ENCODE results near the gene SERPINB6. TPM values are rescaled to one million over a fixed set of nuclear protein-coding genes. Genes with fewer than 3 reads are reported as not detected.
"Not testable (repeated sequence)": the region's sequence is repeated elsewhere in the genome, so short reads cannot be mapped to it uniquely, and the experiment has no call there.

SERPINB6 gene
- total and polyA plus RNA-seq, 8 donors: 79.1 to 281 (median 156) TPM

GRCh38 chr6:2942914-2943563, 28.3 kb downstream of the SERPINB6 start:
- intact Hi-C loops (cut with DNase I; ENCODE audit: low total_unique reads): loop anchor here (10.0 kb wide), 1 partner anchor 158 kb away; no protein-coding TSS in a partner anchor
- H3K9me3 ChIP-seq: no peaks in the 10 kb centered on the region
- peak overlapping the region in 3 of 5 donors; percentile 9 to 36 (median 23) for H3K27ac ChIP-seq
- no peak for TF ChIP-seq EP300 (IDR thresholded peaks at IDR 0.05)
- no peak overlapping the region for H3K4me3 ChIP-seq
- peak; percentile 9 to 28 for DNase-seq
- H3K36me3 ChIP-seq: peaks cover 8 to 20% (median 18%) of the 10 kb centered on the region in 4 donors
- 45 to 54% (median 48%) methylated on average over 12 of the region's 12 CpGs for WGBS, 5 donors
- peaks cover 0 to 15% (median 9%) of the 10 kb centered on the region in 4 donors for H3K4me1 ChIP-seq
- no peaks in the 10 kb centered on the region for H3K27me3 ChIP-seq

GRCh38 chr6:2942116-2942515, 29.3 kb downstream of the SERPINB6 start:
- intact Hi-C loops (cut with DNase I; ENCODE audit: low total_unique reads): loop anchor here (10.0 kb wide), 1 partner anchor 157 kb away; no protein-coding TSS in a partner anchor
- not testable (repeated sequence) for DNase-seq, H3K4me3 ChIP-seq, H3K27ac ChIP-seq, H3K27me3 ChIP-seq, H3K9me3 ChIP-seq
- Histone ChIP-seq H3K36me3 (peaks cover 0 to 10% (median 9%) of the 10 kb centered on the region in 4 donors), H3K4me1 (peaks cover 0 to 15% (median 9%) of the 10 kb centered on the region in 4 donors)
- 90 to 97% (median 93%) methylated on average over 21 of the region's 21 CpGs for WGBS, 5 donors

GRCh38 chr6:2940851-2941250, 30.5 kb downstream of the SERPINB6 start:
- Histone ChIP-seq H3K27me3 (no peaks in the 10 kb centered on the region), H3K9me3 (no peaks in the 10 kb centered on the region), H3K4me3 (no peak overlapping the region), H3K36me3 (no peaks in the 10 kb centered on the region), H3K27ac (no peak overlapping the region), H3K4me1 (peaks cover 0 to 15% (median 9%) of the 10 kb centered on the region in 4 donors)
- TF ChIP-seq EP300 (IDR thresholded peaks at IDR 0.05): no peak
- TF ChIP-seq POLR2AphosphoS5 (IDR thresholded peaks at IDR 0.05): no peak
- intact Hi-C loops (cut with DNase I; ENCODE audit: low total_unique reads): loop anchor here (10.0 kb wide), 1 partner anchor 156 kb away; no protein-coding TSS in a partner anchor
- 85 to 91% (median 90%) methylated on average over 3 of the region's 3 CpGs for WGBS, 5 donors
- no peak for DNase-seq

GRCh38 chr6:2940010-2940850, 31.1 kb downstream of the SERPINB6 start:
- WGBS, 5 donors: 71 to 80% (median 74%) methylated on average over 26 of the region's 26 CpGs
- TF ChIP-seq EP300 (IDR thresholded peaks at IDR 0.05): no peak
- no peak for TF ChIP-seq POLR2A (IDR thresholded peaks at IDR 0.05)
- no peak for TF ChIP-seq CTCF (IDR thresholded peaks at IDR 0.05)
- no peak for TF ChIP-seq POLR2AphosphoS5 (IDR thresholded peaks at IDR 0.05)
- intact Hi-C loops (cut with DNase I; ENCODE audit: low total_unique reads): loop anchor here (10.0 kb wide), 1 partner anchor 155 kb away; no protein-coding TSS in a partner anchor
- Histone ChIP-seq H3K36me3 (no peaks in the 10 kb centered on the region), H3K4me1 (peaks cover 0 to 15% (median 9%) of the 10 kb centered on the region in 4 donors), H3K27me3 (no peaks in the 10 kb centered on the region), H3K4me3 (no peak overlapping the region), H3K9me3 (no peaks in the 10 kb centered on the region), H3K27ac (peak overlapping the region in 1 of 5 donors; percentile 5)
- DNase-seq: peak; percentile 25 to 49

- no peaks in the 10 kb centered on the region for H3K27me3 ChIP-seq
- WGBS, 5 donors: 96 to 97% (median 97%) methylated on average over 21 to 34 of the region's 34 CpGs
- no peak overlapping the region for H3K4me3 ChIP-seq
- H3K9me3 ChIP-seq: no peaks in the 10 kb centered on the region
- peak in 1 of 2 donors; percentile 23 for DNase-seq
- intact Hi-C loops (cut with DNase I; ENCODE audit: low total_unique reads): loop anchor here (10.0 kb wide), 1 partner anchor 155 kb away; no protein-coding TSS in a partner anchor
- no peak overlapping the region for H3K27ac ChIP-seq
- TF ChIP-seq POLR2A (IDR thresholded peaks at IDR 0.05) (no peak), POLR2AphosphoS5 (IDR thresholded peaks at IDR 0.05) (no peak), EP300 (IDR thresholded peaks at IDR 0.05) (no peak), CTCF (IDR thresholded peaks at IDR 0.05) (no peak)
- peaks cover 0 to 15% (median 9%) of the 10 kb centered on the region in 4 donors for H3K4me1 ChIP-seq
- no peaks in the 10 kb centered on the region for H3K36me3 ChIP-seq
Measured at GRCh38 chr6:2939315-2940009, 31.9 kb downstream of the SERPINB6 start.

All from stomach (tissue), 9 donors.